CD4-positive, CD25-positive, alpha-beta regulatory T cell (primary cell): Measurements from ENCODE around the gene ADM. TPM values are rescaled to one million over a fixed set of nuclear protein-coding genes. Genes with fewer than 3 reads are reported as not detected.
A peak's percentile ranks its signal among the peaks of the same experiment; 100 is the strongest.

ENCODE experiments used
- ATAC-seq, 2 donors: fragments of 150-1000 bp; cut with Tn5 transposase; one replicate each; pipeline ENCODE4 v1.10.0; 2021; ENCODE audit warnings: low read depth in 2 of 2, moderate number of reproducible peaks in 2 of 2, moderate library complexity in 1 of 2
- DNase-seq, 3 donors: peaks; one replicate each; pipeline versions ENCODE4 v3.0.0 to v3.0.0-alpha.2; 2012 to 2022; ENCODE audit warnings: mixed read lengths in 1 of 3
- H3K27ac ChIP-seq: one replicate; pipeline ENCODE4 v1.7.0; 2013; ENCODE audit warnings: mild to moderate bottlenecking, low read length; ENCODE audit not compliant: insufficient read depth, poor library complexity, severe bottlenecking
- H3K27me3 ChIP-seq: one replicate; pipeline ENCODE4 v1.7.0; 2013; ENCODE audit warnings: low read length; ENCODE audit not compliant: control insufficient read depth, insufficient read depth
- H3K36me3 ChIP-seq: one replicate; pipeline ENCODE4 v1.7.0; 2013; ENCODE audit warnings: mild to moderate bottlenecking, low read length, moderate library complexity; ENCODE audit not compliant: control insufficient read depth, insufficient read depth
- H3K4me1 ChIP-seq: 2 replicates; pipeline ENCODE4 v1.7.0; 2013; ENCODE audit warnings: mild to moderate bottlenecking, low read length; ENCODE audit not compliant: insufficient read depth, control insufficient read depth, poor library complexity, severe bottlenecking
- H3K4me3 ChIP-seq: one replicate; pipeline ENCODE4 v1.7.0; 2013; ENCODE audit warnings: low read depth, mild to moderate bottlenecking, low read length, moderate library complexity
- H3K9me3 ChIP-seq, 2 experiments: 1 replicate in 1 of 2; 2 replicates in 1 of 2; pipeline ENCODE4 v1.7.0; 2013; ENCODE audit warnings: low read length in 2 of 2, mild to moderate bottlenecking in 1 of 2, moderate library complexity in 1 of 2; ENCODE audit not compliant: control insufficient read depth in 2 of 2
- H3K27ac Mint-ChIP-seq, 3 donors: one replicate each; pipeline ENCODE4 v1.8.0; 2020 to 2022; ENCODE audit warnings: mild to moderate bottlenecking in 3 of 3, mixed read lengths in 3 of 3, moderate library complexity in 2 of 3
- H3K27me3 Mint-ChIP-seq: one replicate; pipeline ENCODE4 v1.8.0; 2022; ENCODE audit warnings: mild to moderate bottlenecking, mixed read lengths
- H3K36me3 Mint-ChIP-seq: one replicate; pipeline ENCODE4 v1.8.0; 2020; ENCODE audit warnings: mixed read lengths
- H3K4me1 Mint-ChIP-seq, 4 donors: one replicate each; pipeline ENCODE4 v1.8.0; 2020 to 2022; ENCODE audit warnings: mixed read lengths in 4 of 4, mild to moderate bottlenecking in 1 of 4
- H3K4me3 Mint-ChIP-seq, 4 donors: one replicate each; pipeline ENCODE4 v1.8.0; 2020 to 2022; ENCODE audit warnings: mild to moderate bottlenecking in 4 of 4, mixed read lengths in 4 of 4, moderate library complexity in 3 of 4
- H3K9me3 Mint-ChIP-seq, 7 donors: one replicate each; pipeline ENCODE4 v1.8.0; 2020 to 2022; ENCODE audit warnings: mixed read lengths in 7 of 7, mild to moderate bottlenecking in 3 of 7, moderate library complexity in 2 of 7
- polyA plus RNA-seq, 4 donors: library from polyadenylated mRNA; unstranded; fragments of 300-500 nt; fragmentation: Illumina TruSeq; gene quantifications; one replicate each; pipeline ENCODE4 v1.2.3, GENCODE V29; 2021
- total RNA-seq: library from RNA; stranded (reverse); gene quantifications from one replicate; pipeline ENCODE4 v1.2.3, GENCODE V29; 2022

ADM gene
- total and polyA plus RNA-seq, 5 donors from 2014 or later, result 0.39 TPM; not detected in 4

- H3K27ac Mint-ChIP-seq, result peak overlapping the region; percentile 28 to 74 (median 70)
- no peaks in the 10 kb centered on the region for H3K9me3 ChIP-seq
- H3K4me1 Mint-ChIP-seq, result peaks cover 0 to 4% (median 0%) of the 10 kb centered on the region in 4 donors
- no peaks in the 10 kb centered on the region for H3K4me1 ChIP-seq
- no peaks in the 10 kb centered on the region for H3K36me3 Mint-ChIP-seq
- DNase-seq (peak in 2 of 3 donors; percentile 53 to 68), ATAC-seq (peak; percentile 64 to 67)
- peaks cover 3% of the 10 kb centered on the region for H3K27me3 ChIP-seq
- H3K4me3 ChIP-seq, result no peak overlapping the region
- H3K4me3 Mint-ChIP-seq, result no peak overlapping the region
- H3K9me3 Mint-ChIP-seq, result no peaks in the 10 kb centered on the region
- peaks cover 14% of the 10 kb centered on the region for H3K27me3 Mint-ChIP-seq
- H3K36me3 ChIP-seq, result no peaks in the 10 kb centered on the region
- H3K27ac ChIP-seq, result no peak overlapping the region
Observed at GRCh38 chr11:10322830-10323792, 18.2 kb downstream of the ADM start.

DNA sequence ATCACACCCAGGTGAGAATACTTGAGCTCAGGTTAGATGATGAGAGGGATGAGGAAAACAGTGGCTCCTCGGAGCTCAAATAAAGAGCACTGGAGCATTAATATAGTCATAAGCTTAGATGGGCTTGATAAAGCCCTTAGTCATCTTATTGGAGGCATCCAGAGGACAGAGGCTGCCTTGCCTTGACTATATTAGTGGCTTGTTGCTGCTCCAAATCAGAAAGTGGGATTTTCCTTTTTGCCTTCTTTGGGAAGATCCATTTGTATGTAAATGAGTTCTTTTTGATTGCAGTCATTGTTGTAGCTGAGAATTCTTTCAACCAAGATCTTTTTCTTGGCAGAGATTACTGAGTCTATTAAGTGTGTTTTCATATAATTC, 18.9 kb downstream of the ADM start:
- ATAC-seq (no peak), DNase-seq (no peak)
- no peaks in the 10 kb centered on the region for H3K4me1 ChIP-seq
- H3K36me3 Mint-ChIP-seq, result no peaks in the 10 kb centered on the region
- H3K36me3 ChIP-seq, result no peaks in the 10 kb centered on the region
- H3K27me3 Mint-ChIP-seq, result peaks cover 20% of the 10 kb centered on the region
- H3K9me3 Mint-ChIP-seq, result no peaks in the 10 kb centered on the region
- H3K9me3 ChIP-seq, result no peaks in the 10 kb centered on the region
- no peak overlapping the region for H3K4me3 ChIP-seq
- no peak overlapping the region for H3K27ac Mint-ChIP-seq
- no peak overlapping the region for H3K27ac ChIP-seq
- peaks cover 4% of the 10 kb centered on the region for H3K27me3 ChIP-seq
- peaks cover 0 to 3% (median 0%) of the 10 kb centered on the region in 4 donors for H3K4me1 Mint-ChIP-seq
- H3K4me3 Mint-ChIP-seq, result no peak overlapping the region

DNA sequence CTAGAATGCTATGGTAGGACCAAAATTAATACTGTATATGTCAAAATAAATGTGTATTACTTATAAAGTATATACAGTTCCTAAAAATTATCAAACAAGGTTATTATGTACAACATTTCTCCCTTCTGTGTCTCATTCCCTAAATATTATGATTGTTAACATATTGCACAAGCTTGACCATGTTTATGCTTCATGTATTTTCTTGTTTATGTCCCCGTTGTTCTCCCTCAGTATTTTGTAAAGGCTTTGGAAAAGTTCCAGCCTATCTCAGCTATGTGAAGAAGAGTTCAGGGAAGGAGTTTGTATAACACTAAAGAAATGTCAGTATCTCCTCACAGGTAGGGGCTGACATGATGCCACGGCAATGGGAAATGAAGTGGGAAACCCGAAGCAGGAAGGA, 19.6 kb downstream of the ADM start:
- no peaks in the 10 kb centered on the region for H3K9me3 Mint-ChIP-seq
- H3K27me3 ChIP-seq, result peaks cover 4% of the 10 kb centered on the region
- ATAC-seq, result no peak
- H3K4me1 ChIP-seq, result no peaks in the 10 kb centered on the region
- no peak for DNase-seq
- no peaks in the 10 kb centered on the region for H3K36me3 ChIP-seq
- H3K36me3 Mint-ChIP-seq, result no peaks in the 10 kb centered on the region
- no peak overlapping the region for H3K27ac ChIP-seq
- no peak overlapping the region for H3K4me3 Mint-ChIP-seq
- H3K4me1 Mint-ChIP-seq, result peaks cover 0 to 3% (median 0%) of the 10 kb centered on the region in 4 donors
- H3K27me3 Mint-ChIP-seq, result peaks cover 20% of the 10 kb centered on the region
- H3K9me3 ChIP-seq, result no peaks in the 10 kb centered on the region
- no peak overlapping the region for H3K27ac Mint-ChIP-seq
- H3K4me3 ChIP-seq, result no peak overlapping the region

DNA sequence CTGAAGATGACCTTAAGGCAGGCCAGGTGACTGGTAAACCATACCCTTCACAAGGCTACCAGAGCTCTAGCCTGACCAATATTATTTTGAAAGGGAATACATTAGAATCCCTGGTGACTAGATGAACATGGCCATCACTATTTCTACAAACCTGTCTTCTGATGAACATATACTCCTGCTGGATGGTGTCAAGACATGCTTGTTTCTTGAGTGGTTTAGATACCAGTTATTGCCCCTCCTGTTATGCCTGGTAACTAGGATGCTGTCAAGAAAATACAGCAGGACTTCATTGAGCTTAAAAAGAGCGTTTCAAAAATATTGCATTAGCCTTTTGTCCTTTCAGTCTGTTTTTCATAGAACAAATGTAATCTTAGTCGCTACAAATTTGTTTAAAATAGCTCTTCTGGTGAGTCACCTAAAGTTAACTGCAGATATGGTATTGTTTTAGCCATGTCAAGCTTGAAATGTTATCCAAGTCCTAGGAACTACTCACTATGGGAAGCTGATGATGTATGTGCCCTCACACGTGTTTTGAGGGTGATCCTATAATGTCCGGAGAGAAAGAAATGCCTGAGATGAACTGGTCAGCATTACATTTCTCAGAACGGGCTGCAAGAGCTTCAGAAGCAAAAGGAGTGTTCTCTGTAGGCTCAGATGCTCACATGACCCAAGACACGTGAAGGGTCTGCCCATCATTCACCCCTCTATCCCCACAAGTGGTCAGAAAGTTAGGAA, 20.6 kb downstream of the ADM start:
- H3K4me3 ChIP-seq, result no peak overlapping the region
- Mint-ChIP-seq H3K4me3 (no peak overlapping the region), H3K36me3 (no peaks in the 10 kb centered on the region), H3K27ac (no peak overlapping the region), H3K4me1 (peaks cover 0 to 3% (median 0%) of the 10 kb centered on the region in 4 donors), H3K9me3 (no peaks in the 10 kb centered on the region), H3K27me3 (peaks cover 16% of the 10 kb centered on the region)
- no peaks in the 10 kb centered on the region for H3K9me3 ChIP-seq
- ATAC-seq (no peak), DNase-seq (no peak)
- no peaks in the 10 kb centered on the region for H3K4me1 ChIP-seq
- peaks cover 4% of the 10 kb centered on the region for H3K27me3 ChIP-seq
- H3K27ac ChIP-seq, result no peak overlapping the region
- H3K36me3 ChIP-seq, result no peaks in the 10 kb centered on the region

- Mint-ChIP-seq H3K4me1 (peaks cover 0 to 3% (median 0%) of the 10 kb centered on the region in 4 donors), H3K27ac (no peak overlapping the region), H3K4me3 (no peak overlapping the region), H3K9me3 (no peaks in the 10 kb centered on the region), H3K27me3 (peaks cover 14% of the 10 kb centered on the region), H3K36me3 (no peaks in the 10 kb centered on the region)
- no peak overlapping the region for H3K27ac ChIP-seq
- no peak overlapping the region for H3K4me3 ChIP-seq
- H3K27me3 ChIP-seq, result peaks cover 4% of the 10 kb centered on the region
- no peaks in the 10 kb centered on the region for H3K9me3 ChIP-seq
- H3K4me1 ChIP-seq, result no peaks in the 10 kb centered on the region
- DNase-seq, result no peak
- no peaks in the 10 kb centered on the region for H3K36me3 ChIP-seq
- ATAC-seq, result no peak
Observed at GRCh38 chr11:10326012-10326964, 21.4 kb downstream of the ADM start.

GRCh38 chr11:10327254-10327653, 22.4 kb downstream of the ADM start:
- peaks cover 14% of the 10 kb centered on the region for H3K27me3 Mint-ChIP-seq
- H3K9me3 Mint-ChIP-seq, result no peaks in the 10 kb centered on the region
- Histone ChIP-seq H3K4me1 (no peaks in the 10 kb centered on the region), H3K27me3 (peaks cover 4% of the 10 kb centered on the region), H3K36me3 (no peaks in the 10 kb centered on the region), H3K4me3 (no peak overlapping the region), H3K27ac (no peak overlapping the region), H3K9me3 (no peaks in the 10 kb centered on the region)
- H3K36me3 Mint-ChIP-seq, result no peaks in the 10 kb centered on the region
- DNase-seq (no peak), ATAC-seq (no peak)
- H3K4me1 Mint-ChIP-seq, result peaks cover 0 to 3% (median 0%) of the 10 kb centered on the region in 4 donors
- no peak overlapping the region for H3K27ac Mint-ChIP-seq
- no peak overlapping the region for H3K4me3 Mint-ChIP-seq
